Measurements from ENCODE around the gene ABCB11. TPM values are rescaled to one million over a fixed set of nuclear protein-coding genes. Genes with fewer than 3 reads are reported as not detected.
A peak's percentile ranks its signal among the peaks of the same experiment; 100 is the strongest.

Gene ABCB11
- 5.3 TPM for polyA plus RNA-seq
- long read RNA-seq, donor 1: 0 reads
- long read RNA-seq, donor 2, full-length matches to known transcripts: 1 of 1 reads
- long read RNA-seq, donor 2, partial matches to known transcripts: 0 of 1 reads
- long read RNA-seq, donor 2, other reads (novel, unspliced or antisense): 0 of 1 reads
- long read RNA-seq, donor 3: 0 reads
- long read RNA-seq, donor 4: 0 reads
- long read RNA-seq, donor 5: 0 reads
- long read RNA-seq, donor 6: 0 reads
- long read RNA-seq, donor 7: 0 reads
- long read RNA-seq, donor 8: 0 reads
- long read RNA-seq, donor 9: 0 reads
- long read RNA-seq, donor 10: 0 reads
- long read RNA-seq, donor 11: 0 reads

DNA sequence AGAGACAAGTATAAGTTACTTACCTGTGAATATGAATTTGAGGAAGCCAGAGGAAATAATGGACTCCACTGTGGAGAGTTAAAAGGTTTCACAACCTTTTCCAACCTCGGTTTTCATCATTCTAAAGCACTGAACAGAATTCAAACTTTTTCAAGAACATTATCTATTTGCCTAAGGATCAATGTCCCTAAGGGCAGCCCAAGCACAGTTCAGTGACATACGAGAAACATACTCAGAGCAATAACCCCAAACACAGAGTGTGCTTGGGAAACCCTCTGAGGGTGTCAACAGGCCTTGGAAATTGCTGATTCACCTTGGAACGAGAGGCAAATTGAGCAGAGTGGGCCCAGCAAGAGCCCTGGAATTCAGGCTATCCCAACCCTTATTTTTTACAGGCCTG is at the start of gene ABCB11:
Gene ABCB11 (minus strand): TSS at position 123 of the 400 bp plus-strand sequence. CDS start 13,199 bp downstream, outside the sequence.
- Histone ChIP-seq H3K36me3 (ENCODE audit: control insufficient read depth, insufficient read depth, low read length) (no peaks in the 10 kb centered on the region), H3K9me3 (ENCODE audit: control insufficient read depth, low read depth, low read length) (peaks cover 5% of the 10 kb centered on the region), H3K27ac (ENCODE audit: low read length) (peak within 1 kb of the TSS; percentile 66), H3K4me1 (ENCODE audit: control insufficient read depth, insufficient read depth, low read length) (peaks cover 8% of the 10 kb centered on the region), H3K27me3 (ENCODE audit: control insufficient read depth, insufficient read depth, low read length) (no peaks in the 10 kb centered on the region), H3K4me3 (ENCODE audit: low read length) (no peak within 1 kb of the TSS)
- 80% methylated on average over 1 of the region's 3 CpGs for WGBS (ENCODE audit: insufficient coverage, low lambda C conversion rate)
- DNase-seq: peak in 1 of 2 donors; percentile 68

DNA sequence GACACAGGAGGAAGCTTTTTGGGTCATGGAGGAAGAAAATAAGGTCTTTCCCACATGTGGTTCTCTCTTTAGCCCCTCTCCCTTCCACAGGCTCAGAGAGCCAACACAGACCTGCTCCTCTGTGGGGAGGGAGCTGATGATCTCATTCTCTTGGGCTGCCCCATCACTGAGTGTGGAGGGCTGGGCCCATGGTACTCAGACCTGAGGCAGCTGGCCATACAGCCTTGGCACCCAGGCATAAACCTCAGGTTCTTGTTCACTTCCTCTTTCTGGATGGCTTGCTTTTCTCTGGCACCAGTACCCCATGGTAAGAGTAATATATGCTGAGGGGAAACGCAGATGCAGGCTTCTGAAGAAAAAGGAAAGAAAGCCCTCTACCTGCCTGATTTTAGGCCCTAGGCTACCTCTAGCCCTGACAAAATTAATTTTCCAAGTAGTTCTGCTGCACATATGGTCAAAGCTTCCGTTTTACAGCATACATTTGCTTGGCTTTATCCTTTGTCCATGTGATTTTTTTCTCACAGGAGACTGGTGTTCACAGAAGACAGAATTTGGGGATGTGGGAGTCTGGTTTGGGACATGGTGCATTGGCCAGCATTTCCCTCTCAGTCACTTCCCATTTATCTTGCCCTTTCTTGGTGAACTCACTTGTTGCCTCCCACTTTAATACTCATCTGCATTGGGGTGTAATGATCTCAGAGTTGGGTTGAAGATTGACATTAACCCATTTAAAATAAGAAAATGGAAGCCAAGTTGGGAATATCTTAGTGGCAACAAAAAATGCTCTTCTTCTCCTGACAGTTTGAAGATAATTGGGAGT is 49.3 kb upstream of the ABCB11 start:
- 100% methylated on average over 1 of the region's 2 CpGs for WGBS (ENCODE audit: insufficient coverage, low lambda C conversion rate)
- H3K4me1 ChIP-seq (ENCODE audit: control insufficient read depth, insufficient read depth, low read length): no peaks in the 10 kb centered on the region
- no peak for DNase-seq
- no peaks in the 10 kb centered on the region for H3K36me3 ChIP-seq (ENCODE audit: control insufficient read depth, insufficient read depth, low read length)
- no peaks in the 10 kb centered on the region for H3K9me3 ChIP-seq (ENCODE audit: control insufficient read depth, low read depth, low read length)
- H3K27ac ChIP-seq (ENCODE audit: low read length): no peak overlapping the region
- H3K4me3 ChIP-seq (ENCODE audit: low read length): no peak overlapping the region
- no peaks in the 10 kb centered on the region for H3K27me3 ChIP-seq (ENCODE audit: control insufficient read depth, insufficient read depth, low read length)

DNA sequence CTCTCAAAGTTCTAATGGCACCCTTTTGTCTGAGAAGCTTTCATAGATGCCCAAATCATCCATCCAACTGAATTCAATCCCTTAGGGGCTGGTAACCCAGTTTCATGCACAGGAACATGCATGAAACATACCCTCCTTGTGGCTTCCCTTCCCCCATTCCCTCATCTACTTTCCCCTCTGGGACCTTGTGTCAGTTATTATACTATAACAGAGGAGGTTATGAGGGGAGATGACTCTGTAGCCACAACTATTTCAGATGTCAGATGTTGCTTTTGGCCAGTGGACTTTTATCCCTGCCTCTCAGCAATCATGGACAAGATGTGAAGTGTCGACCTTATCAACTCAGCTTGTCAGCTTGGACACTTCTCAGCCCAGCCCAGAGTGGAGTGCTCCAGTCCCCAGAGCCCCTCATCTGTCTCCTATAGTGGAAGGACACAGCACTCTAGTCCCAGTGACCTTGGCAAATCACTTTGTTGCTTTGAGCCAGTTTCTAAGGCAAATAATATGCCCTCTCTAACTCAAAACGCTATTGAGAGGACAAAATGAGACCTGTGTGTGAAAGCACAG is 46.6 kb upstream of the ABCB11 start:
- no peak for DNase-seq
- H3K4me3 ChIP-seq (ENCODE audit: low read length): no peak overlapping the region
- H3K4me1 ChIP-seq (ENCODE audit: control insufficient read depth, insufficient read depth, low read length): no peaks in the 10 kb centered on the region
- no peaks in the 10 kb centered on the region for H3K36me3 ChIP-seq (ENCODE audit: control insufficient read depth, insufficient read depth, low read length)
- no peaks in the 10 kb centered on the region for H3K9me3 ChIP-seq (ENCODE audit: control insufficient read depth, low read depth, low read length)
- H3K27me3 ChIP-seq (ENCODE audit: control insufficient read depth, insufficient read depth, low read length): no peaks in the 10 kb centered on the region
- H3K27ac ChIP-seq (ENCODE audit: low read length): no peak overlapping the region
- WGBS (ENCODE audit: insufficient coverage, low lambda C conversion rate): 50% methylated on average over 1 of the region's 2 CpGs

DNA sequence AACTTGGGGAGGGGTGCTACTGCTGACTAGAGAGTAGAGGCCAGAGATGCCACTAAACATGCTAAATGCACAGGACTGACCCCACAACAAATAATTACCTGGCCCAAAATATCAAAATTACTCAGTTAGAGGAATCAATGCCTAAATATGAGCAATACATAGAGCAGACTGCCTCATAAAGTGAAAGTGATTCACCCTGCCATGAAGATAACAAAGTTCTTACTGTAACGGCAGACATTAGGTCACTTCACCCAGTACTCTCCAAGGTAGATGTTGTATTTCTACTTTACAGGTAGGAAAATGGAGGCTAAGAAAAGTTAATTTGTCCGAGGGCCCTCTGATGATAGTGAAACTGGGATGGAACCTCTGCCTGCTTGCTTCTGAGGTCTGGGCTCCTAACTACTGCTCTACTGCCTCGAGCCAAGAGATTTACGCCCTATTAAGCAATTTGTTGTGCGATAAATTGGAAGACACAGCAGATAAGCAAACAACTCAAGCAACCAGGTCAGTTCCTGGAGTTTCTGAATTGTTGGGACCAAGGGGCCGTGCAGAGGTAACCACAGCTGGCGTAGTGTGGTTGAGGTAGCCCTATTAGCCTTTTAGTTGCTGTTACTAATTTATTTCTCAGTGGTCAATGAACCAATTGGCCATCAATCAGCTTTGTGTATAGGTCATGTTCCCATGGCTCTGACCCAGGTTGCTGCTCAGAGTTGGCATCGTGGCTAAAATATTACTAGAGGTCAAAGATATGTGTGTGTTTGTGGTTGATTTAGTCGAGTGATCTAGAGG is 43.0 kb upstream of the ABCB11 start:
- 80% methylated on average over 1 of the region's 9 CpGs for WGBS (ENCODE audit: insufficient coverage, low lambda C conversion rate)
- no peak overlapping the region for H3K27ac ChIP-seq (ENCODE audit: low read length)

DNA sequence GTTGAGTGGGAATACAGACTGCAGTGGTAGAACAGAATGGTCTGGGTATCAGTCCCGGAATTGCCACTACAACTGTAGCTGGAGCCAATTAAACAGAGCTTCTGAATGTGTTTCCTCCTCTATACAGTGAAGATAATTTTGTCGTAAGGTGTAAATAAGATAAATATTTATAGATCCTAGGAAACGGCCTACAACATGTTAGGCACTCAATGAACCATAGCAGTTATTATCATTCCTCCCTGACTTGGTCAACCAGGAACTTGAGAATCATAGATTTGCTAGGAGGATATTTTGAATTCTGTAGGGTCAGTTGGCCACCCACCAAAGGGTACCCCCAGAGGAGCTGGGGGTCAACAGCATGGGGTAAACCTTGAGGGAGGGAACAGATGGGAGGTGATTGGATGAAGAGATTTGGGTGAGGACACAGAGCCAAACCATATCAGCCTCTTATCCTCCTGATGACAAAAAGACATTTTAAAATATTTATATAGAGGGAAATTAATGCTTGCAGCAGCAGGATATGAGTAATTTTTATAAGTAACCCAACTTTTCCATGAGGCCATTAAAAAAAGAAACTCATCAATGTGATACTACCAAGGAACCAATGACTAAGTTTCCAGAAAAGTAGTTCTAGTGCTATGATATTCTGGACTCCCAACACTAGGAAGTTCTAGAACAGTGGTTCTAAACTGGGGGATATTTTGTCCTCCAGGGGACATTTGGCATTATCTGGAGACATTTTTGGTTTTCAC is 42.3 kb upstream of the ABCB11 start:
- no peak overlapping the region for H3K4me3 ChIP-seq (ENCODE audit: low read length)
- no peak for DNase-seq
- no CpG with 5 or more reads among the region's 3 CpGs for WGBS (ENCODE audit: insufficient coverage, low lambda C conversion rate)
- H3K27ac ChIP-seq (ENCODE audit: low read length): no peak overlapping the region
- no peaks in the 10 kb centered on the region for H3K27me3 ChIP-seq (ENCODE audit: control insufficient read depth, insufficient read depth, low read length)
- no peaks in the 10 kb centered on the region for H3K4me1 ChIP-seq (ENCODE audit: control insufficient read depth, insufficient read depth, low read length)
- no peaks in the 10 kb centered on the region for H3K36me3 ChIP-seq (ENCODE audit: control insufficient read depth, insufficient read depth, low read length)
- H3K9me3 ChIP-seq (ENCODE audit: control insufficient read depth, low read depth, low read length): no peaks in the 10 kb centered on the region

More for the DNA sequence above, 43.0 kb upstream of the ABCB11 start:
- no peak for DNase-seq
- Histone ChIP-seq H3K4me1 (ENCODE audit: control insufficient read depth, insufficient read depth, low read length) (no peaks in the 10 kb centered on the region), H3K36me3 (ENCODE audit: control insufficient read depth, insufficient read depth, low read length) (no peaks in the 10 kb centered on the region), H3K4me3 (ENCODE audit: low read length) (no peak overlapping the region), H3K9me3 (ENCODE audit: control insufficient read depth, low read depth, low read length) (no peaks in the 10 kb centered on the region), H3K27me3 (ENCODE audit: control insufficient read depth, insufficient read depth, low read length) (no peaks in the 10 kb centered on the region)

DNA sequence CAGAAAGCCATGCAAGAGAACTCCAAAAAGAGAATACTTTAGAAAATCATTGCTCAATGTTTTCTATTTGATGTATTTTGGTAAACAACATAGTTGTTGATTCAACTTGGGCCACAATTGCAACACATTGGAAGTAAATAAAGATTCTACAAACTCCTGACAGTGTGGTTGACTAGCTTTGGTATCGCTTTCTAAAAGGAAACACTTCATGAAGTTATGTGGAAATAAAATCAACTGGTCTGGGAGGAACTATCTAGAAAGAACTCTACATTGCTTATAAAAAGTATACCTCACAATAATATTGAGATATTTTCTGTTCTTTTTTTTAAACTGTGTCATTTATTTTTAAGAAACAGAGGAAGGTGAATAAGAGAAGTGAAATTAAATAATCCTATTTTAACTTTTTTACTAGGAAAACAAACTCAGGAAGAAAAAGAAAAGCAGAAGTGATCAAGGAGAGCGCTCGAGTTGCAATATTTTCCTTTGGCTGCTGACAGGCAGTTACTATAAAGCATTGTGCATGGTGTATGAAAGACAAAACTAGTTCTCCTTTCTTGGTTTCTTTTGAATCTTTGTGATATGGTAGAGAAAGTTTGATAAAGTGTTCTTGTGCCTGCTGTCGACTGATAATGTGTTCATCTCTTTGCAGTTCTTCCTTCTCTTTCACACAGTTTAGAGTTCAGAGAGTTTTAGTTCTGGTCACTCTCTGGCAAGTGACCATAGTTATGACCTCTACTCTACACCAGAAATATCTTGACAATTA is 41.2 kb upstream of the ABCB11 start:
- Histone ChIP-seq H3K4me3 (ENCODE audit: low read length) (no peak overlapping the region), H3K9me3 (ENCODE audit: control insufficient read depth, low read depth, low read length) (no peaks in the 10 kb centered on the region), H3K36me3 (ENCODE audit: control insufficient read depth, insufficient read depth, low read length) (no peaks in the 10 kb centered on the region), H3K4me1 (ENCODE audit: control insufficient read depth, insufficient read depth, low read length) (no peaks in the 10 kb centered on the region), H3K27me3 (ENCODE audit: control insufficient read depth, insufficient read depth, low read length) (no peaks in the 10 kb centered on the region), H3K27ac (ENCODE audit: low read length) (no peak overlapping the region)
- DNase-seq: no peak
- WGBS (ENCODE audit: insufficient coverage, low lambda C conversion rate): 80% methylated on average over 1 of the region's 4 CpGs

DNA sequence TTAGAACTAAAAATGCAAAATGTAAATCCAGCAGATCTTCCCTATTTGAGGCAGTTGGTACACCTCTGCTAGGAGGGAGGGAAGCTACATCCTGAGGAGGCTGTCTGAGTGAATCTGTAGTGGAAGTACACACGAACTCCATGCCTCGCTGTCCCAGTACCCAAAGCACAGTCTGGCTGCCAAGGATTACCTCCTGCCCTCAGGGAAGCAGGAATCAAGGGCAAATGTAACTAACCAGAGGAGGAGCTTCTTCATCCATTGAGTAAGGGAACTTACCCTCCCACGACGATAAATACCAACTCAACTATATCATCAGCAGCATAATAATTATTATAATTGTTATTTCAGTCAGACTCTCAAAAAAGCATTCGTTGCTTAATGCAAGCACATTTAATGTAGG is 40.3 kb upstream of the ABCB11 start:
- no peak for DNase-seq
- Histone ChIP-seq H3K4me1 (ENCODE audit: control insufficient read depth, insufficient read depth, low read length) (no peaks in the 10 kb centered on the region), H3K36me3 (ENCODE audit: control insufficient read depth, insufficient read depth, low read length) (no peaks in the 10 kb centered on the region), H3K4me3 (ENCODE audit: low read length) (no peak overlapping the region), H3K9me3 (ENCODE audit: control insufficient read depth, low read depth, low read length) (no peaks in the 10 kb centered on the region), H3K27me3 (ENCODE audit: control insufficient read depth, insufficient read depth, low read length) (no peaks in the 10 kb centered on the region), H3K27ac (ENCODE audit: low read length) (no peak overlapping the region)
- no CpG with 5 or more reads among the region's 5 CpGs for WGBS (ENCODE audit: insufficient coverage, low lambda C conversion rate)

DNA sequence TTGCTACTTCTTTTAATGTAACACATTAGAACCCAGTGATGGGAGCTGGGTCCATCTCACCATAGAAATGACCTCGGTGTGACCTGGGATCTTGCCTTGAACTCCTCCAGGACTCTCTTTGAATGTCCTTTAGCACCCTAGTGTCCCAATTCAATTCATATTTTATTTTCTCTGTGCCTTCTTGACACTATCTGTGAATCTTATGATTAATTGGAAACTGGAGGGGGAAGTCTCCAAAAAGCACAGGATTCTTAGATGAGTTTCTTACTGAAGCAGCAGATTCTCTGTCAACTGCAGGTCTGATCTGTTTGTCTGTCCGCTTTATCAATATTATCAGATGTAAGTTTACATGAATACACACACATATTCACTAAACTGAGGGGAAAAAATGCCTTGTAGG is 38.7 kb upstream of the ABCB11 start:
- Histone ChIP-seq H3K36me3 (ENCODE audit: control insufficient read depth, insufficient read depth, low read length) (no peaks in the 10 kb centered on the region), H3K27me3 (ENCODE audit: control insufficient read depth, insufficient read depth, low read length) (no peaks in the 10 kb centered on the region), H3K27ac (ENCODE audit: low read length) (no peak overlapping the region), H3K4me3 (ENCODE audit: low read length) (no peak overlapping the region), H3K4me1 (ENCODE audit: control insufficient read depth, insufficient read depth, low read length) (no peaks in the 10 kb centered on the region), H3K9me3 (ENCODE audit: control insufficient read depth, low read depth, low read length) (no peaks in the 10 kb centered on the region)
- DNase-seq: no peak
- no CpG with 5 or more reads among the region's 2 CpGs for WGBS (ENCODE audit: insufficient coverage, low lambda C conversion rate)

DNA sequence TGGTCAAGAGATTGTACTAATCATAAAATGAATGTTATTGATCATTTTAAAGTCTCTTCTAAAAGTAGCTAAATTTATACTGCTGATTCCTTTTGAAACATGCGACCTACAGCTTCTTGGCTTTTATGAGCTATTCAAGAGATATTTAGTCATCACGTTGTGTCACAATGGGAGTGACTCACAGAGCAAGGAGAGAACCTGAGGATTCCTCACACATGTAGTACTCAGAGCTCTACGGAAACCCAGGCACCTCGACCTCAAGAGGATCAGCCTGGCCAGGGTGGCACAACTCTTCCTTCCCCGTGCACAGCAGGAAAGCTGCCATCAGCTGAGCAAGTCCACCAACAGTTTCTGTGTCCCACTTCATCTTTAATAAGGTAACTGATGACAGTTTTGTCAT is 38.2 kb upstream of the ABCB11 start, which contains the start of gene DHRS9:
Gene DHRS9 (plus strand): TSS at position 223 of the 400 bp plus-strand sequence. CDS start 12,019 bp downstream, outside the sequence.
- Histone ChIP-seq H3K36me3 (ENCODE audit: control insufficient read depth, insufficient read depth, low read length) (no peaks in the 10 kb centered on the region), H3K27me3 (ENCODE audit: control insufficient read depth, insufficient read depth, low read length) (no peaks in the 10 kb centered on the region), H3K4me3 (ENCODE audit: low read length) (no peak within 1 kb of the TSS), H3K9me3 (ENCODE audit: control insufficient read depth, low read depth, low read length) (no peaks in the 10 kb centered on the region), H3K4me1 (ENCODE audit: control insufficient read depth, insufficient read depth, low read length) (no peaks in the 10 kb centered on the region), H3K27ac (ENCODE audit: low read length) (no peak within 1 kb of the TSS)
- peak; percentile 37 to 39 for DNase-seq
- WGBS (ENCODE audit: insufficient coverage, low lambda C conversion rate): no CpG with 5 or more reads among the region's 5 CpGs
